WTC11 (cell line): ENCODE measurements around the gene TFCP2.

Experiments
- ATF3 ChIP-seq: sonication (generic); formaldehyde crosslinking; conservative IDR thresholded peaks from 2 replicates; pipeline ENCODE4 v1.8.1; 2022; ENCODE audit warnings: mild to moderate bottlenecking, missing genetic modification reagents
- CTCF ChIP-seq: fragments of 200-600 bp; IDR thresholded peaks from 2 replicates; pipeline ENCODE4 v1.8.0; 2022; ENCODE audit warnings: antibody characterized with exemption
- ETV6 ChIP-seq: sonication (generic); formaldehyde crosslinking; IDR thresholded peaks from 2 replicates; pipeline ENCODE4 v1.8.1; 2022; ENCODE audit warnings: mild to moderate bottlenecking, missing genetic modification reagents
- HMGXB4 ChIP-seq: sonication (generic); formaldehyde crosslinking; IDR thresholded peaks from 2 replicates; pipeline ENCODE4 v1.8.1; 2023; ENCODE audit warnings: mild to moderate bottlenecking, moderate library complexity, missing genetic modification reagents
- IRF1 ChIP-seq: sonication (generic); formaldehyde crosslinking; IDR thresholded peaks from 2 replicates; pipeline ENCODE4 v1.8.0; 2023; ENCODE audit warnings: missing genetic modification reagents
- MAX ChIP-seq: sonication (generic); formaldehyde crosslinking; IDR thresholded peaks from 2 replicates; pipeline ENCODE4 v1.8.0; 2022; ENCODE audit warnings: mild to moderate bottlenecking, missing genetic modification reagents
- NR1H2 ChIP-seq: sonication (generic); formaldehyde crosslinking; IDR thresholded peaks from 2 replicates; pipeline ENCODE4 v1.9.0; 2021; ENCODE audit warnings: mild to moderate bottlenecking, moderate library complexity, missing genetic modification reagents
- STAT6 ChIP-seq: sonication (generic); formaldehyde crosslinking; conservative IDR thresholded peaks from 2 replicates; pipeline ENCODE4 v1.8.1; 2023; ENCODE audit warnings: mild to moderate bottlenecking, low read depth, missing genetic modification reagents, moderate library complexity
- TEAD1 ChIP-seq: sonication (generic); formaldehyde crosslinking; IDR thresholded peaks from 2 replicates; pipeline ENCODE4 v1.8.0; 2022; ENCODE audit warnings: mild to moderate bottlenecking, missing genetic modification reagents
- ZBTB21 ChIP-seq: sonication (generic); formaldehyde crosslinking; IDR thresholded peaks from 2 replicates; pipeline ENCODE4 v1.8.1; 2023; ENCODE audit warnings: mild to moderate bottlenecking, missing genetic modification reagents, borderline replicate concordance
- ZNF263 ChIP-seq: sonication (generic); formaldehyde crosslinking; IDR thresholded peaks from 2 replicates; pipeline ENCODE4 v1.8.1; 2022; ENCODE audit warnings: low read depth, mild to moderate bottlenecking, moderate library complexity, missing genetic modification reagents

GRCh38 chr12:51071663-51072062, 101.3 kb downstream of the TFCP2 start:
- no peak for TF ChIP-seq CTCF
- no peak for TF ChIP-seq ATF3 (CRISPR knock-in tag)
- no peak for TF ChIP-seq NR1H2 (CRISPR knock-in tag)
- TF ChIP-seq TEAD1 (CRISPR knock-in tag) = no peak
- TF ChIP-seq ZBTB21 (CRISPR knock-in tag) = no peak
- no peak for TF ChIP-seq ETV6 (CRISPR knock-in tag)
- no peak for TF ChIP-seq IRF1 (CRISPR knock-in tag)
- no peak for TF ChIP-seq ZNF263 (CRISPR knock-in tag)
- no peak for TF ChIP-seq STAT6 (CRISPR knock-in tag)
- TF ChIP-seq MAX (CRISPR knock-in tag) = no peak
- TF ChIP-seq HMGXB4 (CRISPR knock-in tag) = no peak
